Measurements from ENCODE around the gene APLN.

The APLN gene, protein sequence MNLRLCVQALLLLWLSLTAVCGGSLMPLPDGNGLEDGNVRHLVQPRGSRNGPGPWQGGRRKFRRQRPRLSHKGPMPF

DNA sequence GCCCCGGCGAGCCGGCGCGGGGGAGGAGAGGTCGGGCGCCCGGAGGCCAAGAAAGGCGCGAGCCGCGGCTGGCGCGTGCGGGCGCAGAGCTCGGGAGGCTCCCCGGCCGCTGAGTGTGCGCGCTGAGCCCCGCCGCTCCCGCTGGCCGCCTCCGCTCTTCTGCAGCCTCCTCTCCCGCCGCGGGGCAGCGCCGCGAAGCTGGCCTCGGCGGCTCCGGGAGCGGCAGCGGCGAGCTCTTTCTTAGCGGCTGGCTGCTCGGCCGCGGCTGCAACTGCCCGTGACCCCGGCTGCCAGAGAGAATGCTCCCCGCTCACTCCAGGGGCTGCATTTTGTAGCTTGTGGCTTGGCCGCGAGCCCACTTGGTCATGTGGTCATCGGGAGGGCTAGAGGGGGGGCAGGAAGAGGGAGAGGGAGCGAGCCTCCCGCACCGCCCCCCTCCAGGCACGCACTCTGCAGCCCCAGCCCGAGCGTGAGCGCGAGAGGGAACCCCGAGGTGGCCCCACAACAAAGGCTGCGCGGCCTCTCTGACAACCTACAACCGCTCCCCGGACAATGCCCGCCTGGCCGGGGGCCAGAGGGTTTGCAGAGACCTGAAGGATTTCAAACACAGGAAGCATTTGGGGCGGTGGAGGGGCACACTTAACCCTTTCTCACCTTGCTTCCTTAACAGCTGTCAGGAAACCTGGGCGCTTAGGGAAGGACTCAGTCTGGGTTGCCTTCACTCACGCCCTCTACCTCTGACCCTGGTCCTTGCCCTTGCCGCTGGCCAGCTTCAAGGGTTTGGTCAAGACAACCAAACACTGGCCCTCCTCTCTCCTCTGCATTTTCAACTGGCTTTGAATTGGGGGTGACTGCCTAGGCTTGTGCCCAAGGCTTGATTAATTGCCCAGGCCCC lies at the start of gene APLN:
APLN (minus strand) TSS at position 305 of the 895 bp plus-strand sequence. CDS start 326 bp downstream, outside the sequence.
- TF ChIP-seq CTCF (IDR thresholded peaks at IDR 0.05; ENCODE audit: low read depth, low read length, poor library complexity, severe bottlenecking) (no peak), EZH2phosphoT487 (IDR thresholded peaks at IDR 0.05; ENCODE audit: borderline replicate concordance, low read length) (no peak)
- Histone ChIP-seq H4K20me1 (ENCODE audit: control insufficient read depth, insufficient read depth, low read depth, low read length) (no peaks in the 10 kb centered on the region), H3K9me2 (replicated peaks; ENCODE audit: control insufficient read depth, low read length) (no peaks in the 10 kb centered on the region), H3K4me2 (ENCODE audit: low read length) (peak within 1 kb of the TSS; percentile 59), H3K4me3 (ENCODE audit: low read length) (peak within 1 kb of the TSS; percentile 47), H3K27ac (ENCODE audit: low read depth, low read length) (no peak within 1 kb of the TSS), H3F3A (ENCODE audit: control insufficient read depth, insufficient read depth) (no peaks in the 10 kb centered on the region), H3K36me3 (ENCODE audit: control insufficient read depth, low read length) (no peaks in the 10 kb centered on the region), H3K4me1 (ENCODE audit: control insufficient read depth, low read length) (no peaks in the 10 kb centered on the region; the same call in 1 of the 2 replicates), H3K79me2 (ENCODE audit: control insufficient read depth, low read length) (no peaks in the 10 kb centered on the region), H3K9me3 (ENCODE audit: control insufficient read depth, insufficient read depth, low read length) (no peaks in the 10 kb centered on the region), H3K27me3 (ENCODE audit: control insufficient read depth, low read length) (peaks cover 34% of the 10 kb centered on the region)

GRCh38 chrX:129704491-129704890 lies 49.7 kb upstream of the APLN start:
- Histone ChIP-seq H3K4me1 (ENCODE audit: control insufficient read depth, low read length) (no peaks in the 10 kb centered on the region), H3F3A (ENCODE audit: control insufficient read depth, insufficient read depth) (no peaks in the 10 kb centered on the region), H3K79me2 (ENCODE audit: control insufficient read depth, low read length) (no peaks in the 10 kb centered on the region), H3K9me2 (replicated peaks; ENCODE audit: control insufficient read depth, low read length) (no peaks in the 10 kb centered on the region), H3K36me3 (ENCODE audit: control insufficient read depth, low read length) (no peaks in the 10 kb centered on the region), H3K27me3 (ENCODE audit: control insufficient read depth, low read length) (no peaks in the 10 kb centered on the region), H3K4me2 (ENCODE audit: low read length) (no peak overlapping the region), H3K27ac (ENCODE audit: low read depth, low read length) (no peak overlapping the region), H3K4me3 (ENCODE audit: low read length) (no peak overlapping the region), H4K20me1 (ENCODE audit: control insufficient read depth, insufficient read depth, low read depth, low read length) (no peaks in the 10 kb centered on the region), H3K9me3 (ENCODE audit: control insufficient read depth, insufficient read depth, low read length) (no peaks in the 10 kb centered on the region)
- TF ChIP-seq CTCF (IDR thresholded peaks at IDR 0.05; ENCODE audit: low read depth, low read length, poor library complexity, severe bottlenecking) (no peak), EZH2phosphoT487 (IDR thresholded peaks at IDR 0.05; ENCODE audit: borderline replicate concordance, low read length) (no peak)

- no peaks in the 10 kb centered on the region for H3K9me2 ChIP-seq (replicated peaks; ENCODE audit: control insufficient read depth, low read length)
- H3K4me1 ChIP-seq (ENCODE audit: control insufficient read depth, low read length), result no peaks in the 10 kb centered on the region
- no peaks in the 10 kb centered on the region for H3K79me2 ChIP-seq (ENCODE audit: control insufficient read depth, low read length)
- H3K27ac ChIP-seq (ENCODE audit: low read depth, low read length), result no peak overlapping the region
- H3K27me3 ChIP-seq (ENCODE audit: control insufficient read depth, low read length), result no peaks in the 10 kb centered on the region
- no peaks in the 10 kb centered on the region for H4K20me1 ChIP-seq (ENCODE audit: control insufficient read depth, insufficient read depth, low read depth, low read length)
- H3K4me3 ChIP-seq (ENCODE audit: low read length), result no peak overlapping the region
- H3K36me3 ChIP-seq (ENCODE audit: control insufficient read depth, low read length), result no peaks in the 10 kb centered on the region
- TF ChIP-seq EZH2phosphoT487 (IDR thresholded peaks at IDR 0.05; ENCODE audit: borderline replicate concordance, low read length) (no peak), CTCF (IDR thresholded peaks at IDR 0.05; ENCODE audit: low read depth, low read length, poor library complexity, severe bottlenecking) (no peak)
- H3K4me2 ChIP-seq (ENCODE audit: low read length), result no peak overlapping the region
- H3F3A ChIP-seq (ENCODE audit: control insufficient read depth, insufficient read depth), result no peaks in the 10 kb centered on the region
- no peaks in the 10 kb centered on the region for H3K9me3 ChIP-seq (ENCODE audit: control insufficient read depth, insufficient read depth, low read length)
Measured at GRCh38 chrX:129701624-129702069, 46.9 kb upstream of the APLN start.
